ENCODE measurements around the gene ZDHHC7. TPM values are rescaled to one million over a fixed set of nuclear protein-coding genes. Genes with fewer than 3 reads are reported as not detected.

Gene ZDHHC7
- total and polyA plus RNA-seq, 2 of the 8 experiments (the other 6 are each of a cell fraction or from before 2014, with no cell fraction given): 40.5 to 56.3 TPM

- ChIA-PET POLR2A (ENCODE audit: partially characterized antibody) (no interaction called here), CTCF (ENCODE audit: partially characterized antibody) (interaction anchor here (0.6 to 13.4 kb wide), 4 partner anchors 8 to 207 kb away, joined by 3 to 169 read pairs (median 7); no protein-coding TSS in a partner anchor)
- no peak overlapping the region for H3K23ac ChIP-seq (ENCODE audit: insufficient read length)
- H3K23me2 ChIP-seq (ENCODE audit: low read depth, low read length): peaks cover 5% of the 10 kb centered on the region
- H2BK120ac ChIP-seq (replicated peaks; ENCODE audit: low read depth, low read length): no peak overlapping the region
- H3K79me1 ChIP-seq (ENCODE audit: low read depth, low read length): peaks cover 2% of the 10 kb centered on the region; the same call in 1 of the 2 replicates
- no peak overlapping the region for H2AK5ac ChIP-seq (ENCODE audit: low read depth, low read length)
- 88% methylated on average over 4 of the region's 4 CpGs; no CpG with 5 or more reads in 1 of the 2 experiments for WGBS, 2 experiments (ENCODE audit: extremely low coverage in 1 of 2, insufficient coverage in 1 of 2, insufficient read length in 1 of 2, insufficient replicate concordance in 2 of 2, low coverage in 1 of 2, low lambda C conversion rate in 2 of 2, missing lambda C conversion rate in 1 of 2)
- no peaks in the 10 kb centered on the region for H3K79me2 ChIP-seq (ENCODE audit: control insufficient read depth in 1 of 2, insufficient read depth in 2 of 2, low read length in 2 of 2)
- H2BK5ac ChIP-seq (ENCODE audit: low read depth, low read length): no peak overlapping the region
- no peak overlapping the region for H3K14ac ChIP-seq (ENCODE audit: insufficient read length)
- no peak overlapping the region for H3K18ac ChIP-seq (ENCODE audit: extremely low read depth, low read length)
- DNase-seq (ENCODE audit: low read depth in 1 of 2, low spot score in 2 of 2): no peak
- H4K5ac ChIP-seq (ENCODE audit: insufficient read length, low read depth, low read length): no peak overlapping the region
- no peak overlapping the region for H4K91ac ChIP-seq (replicated peaks; ENCODE audit: insufficient read length, low read length)
- no peak overlapping the region for H3K9ac ChIP-seq (replicated peaks in 1 of 4; ENCODE audit: extremely low read depth in 1 of 4, low read depth in 3 of 4, low read length in 3 of 4)
- H3K4me2 ChIP-seq (ENCODE audit: insufficient read depth in 1 of 2, low read depth in 2 of 2, low read length in 2 of 2): no peak overlapping the region
- H3K4me1 ChIP-seq (replicated peaks in 1 of 4; ENCODE audit: control insufficient read depth in 3 of 4, insufficient read depth in 4 of 4, low read length in 3 of 4): 0 out of 7 replicates have a peak, but pooled peaks cover 0 to 2% (median 0%) of the 10 kb centered on the region in 4 experiments
- no peaks in the 10 kb centered on the region; a peak in 1 of 7 replicates for H3K27me3 ChIP-seq (replicated peaks in 1 of 4; ENCODE audit: control insufficient read depth in 3 of 4, extremely low read depth in 1 of 4, insufficient read depth in 3 of 4, low read length in 3 of 4)
- H4K8ac ChIP-seq (ENCODE audit: extremely low read depth, insufficient read depth, low read length): no peak overlapping the region
- H3K56ac ChIP-seq (replicated peaks; ENCODE audit: insufficient read length, low read depth, low read length): no peak overlapping the region
- no peak overlapping the region for H3K27ac ChIP-seq (ENCODE audit: low read depth, low read length)
- H3K4ac ChIP-seq (replicated peaks; ENCODE audit: insufficient read length, low read depth, low read length): no peak overlapping the region
- H2BK15ac ChIP-seq (ENCODE audit: low read length): no peak overlapping the region
- H3K4me3 ChIP-seq (ENCODE audit: extremely low read depth in 1 of 4, insufficient read depth in 2 of 4, low read depth in 3 of 4, low read length in 4 of 4): no peak overlapping the region
- no peak overlapping the region for H2BK12ac ChIP-seq (ENCODE audit: low read depth, low read length)
- H3K9me3 ChIP-seq (ENCODE audit: insufficient read depth in 2 of 2, low read depth in 1 of 2, low read length in 1 of 2): peaks cover 2 to 4% of the 10 kb centered on the region in 2 experiments; a peak in 1 of 4 replicates
- H2AFZ ChIP-seq (ENCODE audit: low read length): no peak overlapping the region
- H4K20me1 ChIP-seq (replicated peaks in 1 of 2; ENCODE audit: control insufficient read depth in 1 of 2, insufficient read depth in 2 of 2, low read length in 2 of 2): peaks cover 0 to 6% of the 10 kb centered on the region in 2 experiments
- H3K36me3 ChIP-seq (ENCODE audit: control insufficient read depth in 2 of 4, insufficient read depth in 4 of 4, low read length in 3 of 4): no peaks in the 10 kb centered on the region
- no peak for FAIRE-seq
- TF ChIP-seq ASH2L (IDR thresholded peaks at IDR 0.05; ENCODE audit: low read length): no peak
- TF ChIP-seq TBP (IDR thresholded peaks at IDR 0.05; ENCODE audit: low read depth, low read length): no peak
- TF ChIP-seq SUZ12 (IDR thresholded peaks at IDR 0.05; ENCODE audit: low read length): no peak
- TF ChIP-seq HDAC2 (IDR thresholded peaks at IDR 0.05; ENCODE audit: borderline replicate concordance in 1 of 2, low read depth in 2 of 2, low read length in 2 of 2): no peak
- no peak for TF ChIP-seq NRF1 (IDR thresholded peaks at IDR 0.05; ENCODE audit: low read depth, low read length)
- TF ChIP-seq BRCA1 (IDR thresholded peaks at IDR 0.05; ENCODE audit: low read depth, low read length): no peak
- no peak for TF ChIP-seq CTBP2 (IDR thresholded peaks at IDR 0.05; ENCODE audit: borderline replicate concordance, insufficient read depth, insufficient read length, low read length)
- no peak for TF ChIP-seq JUN (IDR thresholded peaks at IDR 0.05; ENCODE audit: low read depth, low read length)
- TF ChIP-seq CBX5 (IDR thresholded peaks at IDR 0.05; ENCODE audit: low read depth, low read length): no peak
- TF ChIP-seq FOSL1 (IDR thresholded peaks at IDR 0.05; ENCODE audit: insufficient read depth, low read depth, low read length): no peak
- no peak overlapping the region for H2BK20ac ChIP-seq (ENCODE audit: low read length)
Observed at GRCh38 chr16:84960942-84961341, 50.4 kb downstream of the ZDHHC7 start.

All from H1 (cell line).